SU-DHL-6 (cell line): ENCODE measurements around the gene PRDM16.

ENCODE experiments used
- H2AFZ ChIP-seq: fragments of 200-600 bp; sonication (generic); 2 replicates; pipeline ENCODE4 v1.6.1; 2014; ENCODE audit warnings: low read depth, mild to moderate bottlenecking, moderate library complexity, mixed read lengths, antibody characterized with exemption, low read length; ENCODE audit not compliant: severe bottlenecking
- H3F3A ChIP-seq: fragments of 200-600 bp; shearing (Covaris generic); 2 replicates; pipeline ENCODE4 v1.6.0; 2016; ENCODE audit warnings: antibody characterized with exemption, mild to moderate bottlenecking; ENCODE audit not compliant: insufficient read depth
- H3K27ac ChIP-seq: fragments of 200-600 bp; sonication (generic); 2 replicates; pipeline ENCODE4 v1.5.1; 2016; ENCODE audit warnings: low read depth, mild to moderate bottlenecking, low read length, moderate library complexity, mixed read lengths
- H3K27me3 ChIP-seq: fragments of 200-600 bp; sonication (generic), shearing (Covaris generic); 2 replicates; pipeline ENCODE4 v1.6.0; 2014; ENCODE audit warnings: mild to moderate bottlenecking, low read length
- H3K36me3 ChIP-seq: fragments of 200-600 bp; sonication (generic); 2 replicates; pipeline ENCODE4 v1.6.1; 2014; ENCODE audit warnings: mild to moderate bottlenecking, low read length, mixed read lengths
- H3K4me2 ChIP-seq: fragments of 300-600, 200-600 bp; shearing (Covaris generic), sonication (generic); 2 replicates; pipeline ENCODE4 v1.6.0; 2014; ENCODE audit warnings: low read length, low read depth, mild to moderate bottlenecking; ENCODE audit not compliant: poor library complexity, severe bottlenecking
- H3K4me3 ChIP-seq: fragments of 200-600 bp; sonication (generic); 2 replicates; pipeline ENCODE4 v1.5.1; 2014; ENCODE audit warnings: antibody characterized with exemption, low read length, mild to moderate bottlenecking, mixed read lengths; ENCODE audit not compliant: insufficient read depth, poor library complexity, severe bottlenecking
- H3K79me2 ChIP-seq: fragments of 200-600 bp; sonication (generic); 2 replicates; pipeline ENCODE4 v1.6.1; 2014; ENCODE audit warnings: mild to moderate bottlenecking, low read length, moderate library complexity; ENCODE audit not compliant: insufficient read depth
- H3K9ac ChIP-seq: fragments of 200-600 bp; sonication (generic); 2 replicates; pipeline ENCODE4 v1.7.0; 2014; ENCODE audit warnings: mild to moderate bottlenecking, low read length
- H3K9me2 ChIP-seq: fragments of 200-600 bp; sonication (generic); replicated peaks from 2 replicates; pipeline ENCODE4 v1.6.1; 2014; ENCODE audit warnings: low read length; ENCODE audit not compliant: insufficient read depth
- H3K9me3 ChIP-seq: fragments of 200-600 bp; sonication (generic); 2 replicates; pipeline ENCODE4 v1.6.1; 2014; ENCODE audit warnings: low read length, mixed read lengths; ENCODE audit not compliant: insufficient read depth
- H4K20me1 ChIP-seq: fragments of 200-600 bp; sonication (generic); 2 replicates; pipeline ENCODE4 v1.6.1; 2014; ENCODE audit warnings: low read depth, mild to moderate bottlenecking, antibody characterized with exemption, low read length, moderate library complexity, mixed read lengths
- CTCF ChIP-seq: fragments of 200-600 bp; sonication (generic); IDR thresholded peaks from one replicate; pipeline ENCODE4 v1.5.1; 2017; ENCODE audit warnings: antibody characterized with exemption, mild to moderate bottlenecking, low read length, moderate library complexity; ENCODE audit not compliant: insufficient read depth, poor library complexity, severe bottlenecking
- EZH2phosphoT487 ChIP-seq: fragments of 200-600 bp; sonication (generic), shearing (Covaris generic); conservative IDR thresholded peaks from 2 replicates; pipeline ENCODE4 v1.6.1; 2018; ENCODE audit warnings: mild to moderate bottlenecking, antibody characterized with exemption, low read length, moderate library complexity, mixed read lengths

PRDM16 gene

DNA sequence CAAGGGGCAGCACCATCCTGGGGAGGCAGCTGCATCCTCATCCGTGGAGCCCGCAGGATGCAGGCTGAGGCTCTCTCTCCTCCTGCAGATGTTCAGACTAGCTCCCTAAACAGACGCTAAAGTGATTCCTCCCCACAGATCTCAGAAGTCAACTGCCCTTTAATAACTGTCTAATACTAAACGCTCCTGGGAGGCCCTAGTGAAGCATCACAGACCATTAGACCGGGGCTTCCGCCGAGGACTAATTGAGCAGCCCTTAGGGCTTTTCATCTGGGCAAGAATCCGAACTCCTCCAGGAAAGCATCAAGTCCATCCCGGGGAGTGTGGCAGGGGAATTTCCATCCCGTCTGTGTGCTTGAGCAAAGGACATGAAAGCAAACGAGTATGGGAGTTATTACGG, 40.4 kb downstream of the PRDM16 start:
- TF ChIP-seq CTCF (no peak), EZH2phosphoT487 (no peak)
- Histone ChIP-seq H3K4me3 (no peak overlapping the region), H3K79me2 (no peaks in the 10 kb centered on the region), H3K9me2 (no peaks in the 10 kb centered on the region), H3K4me2 (no peak overlapping the region), H3K9me3 (no peaks in the 10 kb centered on the region), H4K20me1 (no peaks in the 10 kb centered on the region), H3K9ac (no peak overlapping the region), H3F3A (no peaks in the 10 kb centered on the region), H3K36me3 (no peaks in the 10 kb centered on the region), H3K27ac (no peak overlapping the region), H3K27me3 (no peaks in the 10 kb centered on the region), H2AFZ (no peak overlapping the region)

- no peak overlapping the region for H3K27ac ChIP-seq
- H3K4me2 ChIP-seq = no peak overlapping the region
- H3K79me2 ChIP-seq = no peaks in the 10 kb centered on the region
- no peak overlapping the region for H2AFZ ChIP-seq
- H3K9ac ChIP-seq = no peak overlapping the region
- H3K27me3 ChIP-seq = no peaks in the 10 kb centered on the region
- no peaks in the 10 kb centered on the region for H3K9me3 ChIP-seq
- H4K20me1 ChIP-seq = no peaks in the 10 kb centered on the region
- H3K36me3 ChIP-seq = no peaks in the 10 kb centered on the region
- H3K9me2 ChIP-seq = no peaks in the 10 kb centered on the region
- H3F3A ChIP-seq = no peaks in the 10 kb centered on the region
- TF ChIP-seq EZH2phosphoT487 (no peak), CTCF (no peak)
- H3K4me3 ChIP-seq = no peak overlapping the region
These were observed 42.5 kb downstream of the PRDM16 start for GRCh38 chr1:3111348-3112021.

GRCh38 chr1:3112526-3112925, 43.5 kb downstream of the PRDM16 start:
- H3K4me3 ChIP-seq = no peak overlapping the region
- H3K27me3 ChIP-seq = no peaks in the 10 kb centered on the region
- H3K4me2 ChIP-seq = no peak overlapping the region
- no peaks in the 10 kb centered on the region for H3K36me3 ChIP-seq
- no peaks in the 10 kb centered on the region for H3K9me3 ChIP-seq
- H4K20me1 ChIP-seq = no peaks in the 10 kb centered on the region
- no peaks in the 10 kb centered on the region for H3K9me2 ChIP-seq
- no peaks in the 10 kb centered on the region for H3K79me2 ChIP-seq
- no peak for TF ChIP-seq EZH2phosphoT487
- no peak overlapping the region for H3K9ac ChIP-seq
- H3F3A ChIP-seq = no peaks in the 10 kb centered on the region
- H3K27ac ChIP-seq = no peak overlapping the region
- H2AFZ ChIP-seq = no peak overlapping the region

GRCh38 chr1:3113047-3113740, 44.2 kb downstream of the PRDM16 start:
- H4K20me1 ChIP-seq = no peaks in the 10 kb centered on the region
- H3K9ac ChIP-seq = no peak overlapping the region
- H3K9me2 ChIP-seq = no peaks in the 10 kb centered on the region
- no peak overlapping the region for H2AFZ ChIP-seq
- no peaks in the 10 kb centered on the region for H3K36me3 ChIP-seq
- H3K9me3 ChIP-seq = no peaks in the 10 kb centered on the region
- no peaks in the 10 kb centered on the region for H3K27me3 ChIP-seq
- TF ChIP-seq EZH2phosphoT487 (no peak), CTCF (no peak)
- H3K27ac ChIP-seq = no peak overlapping the region
- no peaks in the 10 kb centered on the region for H3K79me2 ChIP-seq
- no peaks in the 10 kb centered on the region for H3F3A ChIP-seq
- no peak overlapping the region for H3K4me3 ChIP-seq
- H3K4me2 ChIP-seq = no peak overlapping the region
